ENCODE results near the gene SMOC2. TPM values are rescaled to one million over a fixed set of nuclear protein-coding genes. Genes with fewer than 3 reads are reported as not detected.

The SMOC2 gene
- total and polyA plus RNA-seq, 4 donors = 1.3 to 6.4 (median 4.6) TPM

GRCh38 chr6:168524571-168525001 is 83.6 kb downstream of the SMOC2 start:
- no peak overlapping the region for H3K4me3 ChIP-seq
- TF ChIP-seq CTCF (IDR thresholded peaks at IDR 0.05; ENCODE audit: control extremely low read depth, extremely low read depth) = no peak
- H3K36me3 ChIP-seq (ENCODE audit: control insufficient read depth in 4 of 4, insufficient read depth in 4 of 4, low read length in 4 of 4) = no peaks in the 10 kb centered on the region
- no peaks in the 10 kb centered on the region for H3K9me3 ChIP-seq (ENCODE audit: control insufficient read depth in 4 of 4, insufficient read depth in 3 of 4, low read length in 3 of 4)
- ATAC-seq (ENCODE audit: insufficient read depth, low FRiP score) (no peak), DNase-seq (peak in 1 of 3 donors; percentile 18)
- no peaks in the 10 kb centered on the region for H3K27me3 ChIP-seq (ENCODE audit: control insufficient read depth in 3 of 3, insufficient read depth in 3 of 3, low read length in 2 of 3)
- no peak overlapping the region for H3K27ac ChIP-seq (ENCODE audit: low read depth in 1 of 2, low read length in 1 of 2)
- H3K4me1 ChIP-seq (ENCODE audit: control insufficient read depth in 5 of 5, insufficient read depth in 5 of 5, low read length in 5 of 5) = peaks cover 0 to 9% (median 5%) of the 10 kb centered on the region in 5 donors
- WGBS, 2 donors = 81 to 85% methylated on average over 13 of the region's 13 CpGs
- H3K9ac ChIP-seq (ENCODE audit: insufficient read depth in 1 of 2, low read length in 2 of 2) = no peak overlapping the region

DNA sequence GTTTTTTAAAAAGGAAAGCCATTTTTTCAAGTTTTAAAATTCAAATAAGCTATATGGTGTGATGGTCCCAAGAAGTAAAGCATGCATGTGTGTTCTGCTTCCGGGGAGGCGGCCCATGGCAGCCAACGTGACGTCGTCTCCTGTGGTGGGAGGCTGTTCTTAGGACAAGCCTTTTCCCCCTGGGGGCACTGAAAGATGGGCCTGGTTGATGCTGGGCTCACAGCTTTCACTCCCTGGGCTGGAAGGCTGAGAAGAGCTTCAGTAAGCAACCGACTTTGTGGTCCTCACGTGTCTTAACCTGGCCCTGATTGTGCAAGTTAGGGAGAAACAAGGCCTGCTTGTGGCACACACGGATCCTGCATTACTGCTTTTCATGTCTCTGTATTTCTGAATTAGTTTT is 84.1 kb downstream of the SMOC2 start:
- WGBS, 2 donors = 91 to 95% methylated on average over 8 of the region's 8 CpGs
- no peaks in the 10 kb centered on the region for H3K36me3 ChIP-seq (ENCODE audit: control insufficient read depth in 4 of 4, insufficient read depth in 4 of 4, low read length in 4 of 4)
- no peaks in the 10 kb centered on the region for H3K9me3 ChIP-seq (ENCODE audit: control insufficient read depth in 4 of 4, insufficient read depth in 3 of 4, low read length in 3 of 4)
- no peak overlapping the region for H3K27ac ChIP-seq (ENCODE audit: low read depth in 1 of 2, low read length in 1 of 2)
- ATAC-seq (ENCODE audit: insufficient read depth, low FRiP score) (no peak), DNase-seq (no peak)
- no peak overlapping the region for H3K4me3 ChIP-seq
- H3K9ac ChIP-seq (ENCODE audit: insufficient read depth in 1 of 2, low read length in 2 of 2) = no peak overlapping the region
- TF ChIP-seq CTCF (IDR thresholded peaks at IDR 0.05; ENCODE audit: control extremely low read depth, extremely low read depth) = no peak
- peaks cover 0 to 9% (median 5%) of the 10 kb centered on the region in 5 donors for H3K4me1 ChIP-seq (ENCODE audit: control insufficient read depth in 5 of 5, insufficient read depth in 5 of 5, low read length in 5 of 5)
- no peaks in the 10 kb centered on the region for H3K27me3 ChIP-seq (ENCODE audit: control insufficient read depth in 3 of 3, insufficient read depth in 3 of 3, low read length in 2 of 3)

GRCh38 chr6:168525926-168526630 is 85.1 kb downstream of the SMOC2 start:
- Histone ChIP-seq H3K36me3 (ENCODE audit: control insufficient read depth in 4 of 4, insufficient read depth in 4 of 4, low read length in 4 of 4) (no peaks in the 10 kb centered on the region), H3K27me3 (ENCODE audit: control insufficient read depth in 3 of 3, insufficient read depth in 3 of 3, low read length in 2 of 3) (no peaks in the 10 kb centered on the region), H3K4me1 (ENCODE audit: control insufficient read depth in 5 of 5, insufficient read depth in 5 of 5, low read length in 5 of 5) (peaks cover 0 to 9% (median 5%) of the 10 kb centered on the region in 5 donors), H3K9ac (ENCODE audit: insufficient read depth in 1 of 2, low read length in 2 of 2) (no peak overlapping the region), H3K4me3 (no peak overlapping the region), H3K9me3 (ENCODE audit: control insufficient read depth in 4 of 4, insufficient read depth in 3 of 4, low read length in 3 of 4) (no peaks in the 10 kb centered on the region), H3K27ac (ENCODE audit: low read depth in 1 of 2, low read length in 1 of 2) (no peak overlapping the region)
- WGBS, 2 donors = 80 to 84% methylated on average over 16 of the region's 16 CpGs
- no peak for ATAC-seq (ENCODE audit: insufficient read depth, low FRiP score)
- DNase-seq = no peak
- TF ChIP-seq CTCF (IDR thresholded peaks at IDR 0.05; ENCODE audit: control extremely low read depth, extremely low read depth) = no peak

All from lung (tissue), 12 donors.